Left lobe of liver (tissue), 2 donors: ENCODE measurements around the gene RPLP2. TPM values are rescaled to one million over a fixed set of nuclear protein-coding genes. Genes with fewer than 3 reads are reported as not detected.
A peak's percentile ranks its signal among the peaks of the same experiment; 100 is the strongest.

ENCODE experiments used
- ATAC-seq: fragments of 200-7000 bp; cut with Tn5 transposase; one replicate; pipeline ENCODE4 v1.9.1; 2020; ENCODE audit warnings: mild to moderate bottlenecking, moderate library complexity
- DNase-seq: peaks from one replicate; pipeline ENCODE4 v3.0.0-alpha.2; 2020; ENCODE audit warnings: low spot score
- total RNA-seq: library from RNA; stranded (reverse); gene quantifications from one replicate; pipeline ENCODE4 v1.2.1, GENCODE V29; 2021
- donor health status: DM: no; HTN: no; CAD: no; lungs with moderate emphysema.
- donor health status: DM: no; HTN: yes; CAD: no.

RPLP2 gene
- total RNA-seq, 1 donor from 2014 or later = 511 TPM

GRCh38 chr11:802693-803466 is 6.9 kb upstream of the RPLP2 start:
- no peak for DNase-seq

GRCh38 chr11:803467-803742 is 6.4 kb upstream of the RPLP2 start:
- ATAC-seq (no peak), DNase-seq (no peak)

More at GRCh38 chr11:802693-803466, 6.9 kb upstream of the RPLP2 start:
- ATAC-seq = no peak

- DNase-seq = no peak
- ATAC-seq = no peak
Observed at GRCh38 chr11:803770-804598, 5.8 kb upstream of the RPLP2 start.

- DNase-seq (no peak), ATAC-seq (no peak)
Observed at GRCh38 chr11:804599-804964, 5.2 kb upstream of the RPLP2 start.

GRCh38 chr11:808427-809286 is 1.1 kb upstream of the RPLP2 start:
- ATAC-seq (no peak), DNase-seq (no peak)

GRCh38 chr11:810040-810567 is 337 bp downstream of the RPLP2 start:
- DNase-seq (no peak), ATAC-seq (peak; percentile 4)

- no peak for ATAC-seq
- no peak for DNase-seq
Observed at GRCh38 chr11:811446-812245, 1.9 kb downstream of the RPLP2 start.

GRCh38 chr11:812390-812789 is 2.6 kb downstream of the RPLP2 start:
- DNase-seq = no peak
- ATAC-seq = no peak

GRCh38 chr11:813072-813455 is 3.3 kb downstream of the RPLP2 start:
- DNase-seq (no peak), ATAC-seq (no peak)

- DNase-seq (no peak), ATAC-seq (no peak)
Observed at GRCh38 chr11:813456-814096, 3.8 kb downstream of the RPLP2 start.

- ATAC-seq (no peak), DNase-seq (no peak)
Observed at GRCh38 chr11:815675-816432, 6.1 kb downstream of the RPLP2 start.

GRCh38 chr11:816433-816779 is 6.6 kb downstream of the RPLP2 start:
- ATAC-seq = no peak
- DNase-seq = no peak

GRCh38 chr11:818396-819128 is 8.8 kb downstream of the RPLP2 start, which contains the start of gene PNPLA2:
PNPLA2 (plus strand) TSS chr11:818914; CDS start chr11:819719, 805 bp downstream.
- no peak for DNase-seq
- no peak for ATAC-seq

GRCh38 chr11:819129-819931 is 9.6 kb downstream of the RPLP2 start:
- ATAC-seq = peak; percentile 77

GRCh38 chr11:819943-820649 is 10.3 kb downstream of the RPLP2 start:
- ATAC-seq = peak; percentile 70
- peak; percentile 98 for DNase-seq

More at GRCh38 chr11:819129-819931, 9.6 kb downstream of the RPLP2 start:
- DNase-seq = peak; percentile 94

GRCh38 chr11:820655-821511 is 11.1 kb downstream of the RPLP2 start:
- ATAC-seq = peak; percentile 57

More at GRCh38 chr11:820655-821511, 11.1 kb downstream of the RPLP2 start:
- peak; percentile 98 for DNase-seq
